SU-DHL-6 (cell line): ENCODE measurements around the gene APOBEC4.

ENCODE experiments used
- CTCF ChIP-seq: fragments of 200-600 bp; sonication (generic); IDR thresholded peaks from one replicate; pipeline ENCODE4 v1.5.1; 2017; ENCODE audit warnings: antibody characterized with exemption, mild to moderate bottlenecking, low read length, moderate library complexity; ENCODE audit not compliant: insufficient read depth, poor library complexity, severe bottlenecking
- EZH2phosphoT487 ChIP-seq: fragments of 200-600 bp; sonication (generic), shearing (Covaris generic); conservative IDR thresholded peaks from 2 replicates; pipeline ENCODE4 v1.6.1; 2018; ENCODE audit warnings: mild to moderate bottlenecking, antibody characterized with exemption, low read length, moderate library complexity, mixed read lengths

GRCh38 chr1:183602510-183602909 is 50.6 kb downstream of the APOBEC4 start:
- no peak for TF ChIP-seq CTCF
- TF ChIP-seq EZH2phosphoT487, result no peak
